UCSD-AML1 (cell line): ENCODE results near the gene BEND6.

Experiments used
- DNase-seq: peaks from one replicate; lab custom pipeline; 2025; ENCODE audit not compliant: unreplicated experiment; lab: John Stamatoyannopoulos, UW

BEND6 gene, protein sequence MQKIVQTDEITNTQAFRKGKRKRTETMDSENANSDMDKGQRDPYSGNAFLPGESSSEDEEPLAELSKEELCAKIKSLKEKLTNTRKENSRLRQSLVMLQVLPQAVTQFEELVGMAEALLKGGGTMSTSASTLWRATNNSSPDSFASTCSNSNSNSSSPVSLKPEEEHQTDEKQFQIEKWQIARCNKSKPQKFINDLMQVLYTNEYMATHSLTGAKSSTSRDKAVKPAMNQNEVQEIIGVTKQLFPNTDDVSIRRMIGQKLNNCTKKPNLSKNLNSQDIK

DNA sequence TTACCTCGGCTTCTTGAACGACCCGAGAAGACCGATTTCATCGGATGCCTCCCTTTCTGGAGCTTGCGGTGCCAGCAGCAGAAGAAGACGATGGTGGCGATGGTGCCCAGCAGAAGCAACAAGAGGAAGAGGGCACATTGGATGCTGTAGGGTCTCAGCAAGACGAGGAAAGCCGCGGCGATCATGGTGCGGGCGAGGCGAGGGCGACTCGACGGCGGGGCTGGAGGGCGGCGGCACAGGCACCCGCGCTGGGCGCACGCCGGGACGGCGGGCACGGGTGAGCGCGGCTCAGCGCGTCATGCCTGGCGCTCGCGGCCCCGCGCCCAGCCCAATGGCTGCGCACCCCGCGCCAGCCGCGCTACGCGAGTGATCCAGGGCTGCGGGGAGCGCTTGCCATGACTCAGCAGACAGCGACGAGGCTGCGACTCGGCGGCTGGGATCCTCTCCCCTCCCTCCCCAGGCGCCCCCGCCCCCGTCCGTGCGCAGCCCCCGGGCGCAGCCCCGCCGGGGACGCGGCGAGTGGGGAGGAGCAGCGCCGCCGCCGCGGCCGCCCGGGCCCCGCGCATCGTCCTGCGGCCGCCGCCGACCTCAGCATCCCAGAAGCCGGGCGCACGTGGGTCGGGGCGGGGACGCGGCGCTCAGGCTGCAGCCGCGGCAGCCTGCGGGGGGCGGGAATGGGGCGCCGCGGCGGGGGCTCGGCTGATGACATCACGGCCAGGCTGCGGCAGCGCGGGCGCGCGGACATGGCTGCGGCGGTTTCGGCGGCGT is at the start of gene BEND6:
TSS of gene BEND6 (plus strand) at position 705 of the 768 bp plus-strand sequence. CDS start 26,704 bp downstream, outside the sequence.
- peak; percentile 25 for DNase-seq

DNA sequence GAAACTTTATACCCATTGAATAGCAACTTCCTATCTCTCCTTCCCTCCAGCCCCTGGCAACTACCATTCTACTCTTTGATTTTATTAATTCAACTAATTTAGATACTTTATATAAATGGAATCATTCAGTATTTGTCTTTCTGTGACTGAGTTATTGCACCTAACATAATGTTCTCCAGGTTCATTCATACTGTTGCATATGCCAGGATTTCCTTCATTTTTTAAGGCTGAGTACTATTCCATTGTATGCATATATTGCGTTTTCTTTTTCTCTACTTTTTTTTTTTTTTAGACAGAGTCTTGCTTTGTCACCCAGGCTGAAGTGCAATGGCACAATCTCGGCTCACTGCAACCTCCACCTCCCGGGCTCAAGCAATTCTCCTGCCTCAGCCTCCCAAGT is 49.5 kb upstream of the BEND6 start:
- no peak for DNase-seq

DNA sequence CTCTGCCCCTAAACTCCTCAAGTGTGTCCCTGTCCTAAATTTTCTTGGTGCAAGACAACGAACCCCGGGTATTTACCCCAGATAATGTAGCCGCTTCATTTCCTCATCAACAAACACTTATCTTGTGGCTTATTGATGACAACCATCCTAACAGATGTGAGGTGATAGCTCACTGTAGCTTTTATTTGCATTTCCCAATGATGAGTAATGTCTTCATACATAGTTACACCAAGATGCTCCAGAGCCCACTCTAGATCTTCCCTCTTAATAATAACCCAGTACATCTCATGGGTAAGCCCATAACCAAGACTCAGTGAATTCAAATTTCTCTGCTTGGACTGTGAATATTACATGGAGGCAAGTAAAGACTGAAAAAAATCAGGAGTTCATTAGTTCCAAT is 48.2 kb upstream of the BEND6 start:
- DNase-seq, result no peak

DNA sequence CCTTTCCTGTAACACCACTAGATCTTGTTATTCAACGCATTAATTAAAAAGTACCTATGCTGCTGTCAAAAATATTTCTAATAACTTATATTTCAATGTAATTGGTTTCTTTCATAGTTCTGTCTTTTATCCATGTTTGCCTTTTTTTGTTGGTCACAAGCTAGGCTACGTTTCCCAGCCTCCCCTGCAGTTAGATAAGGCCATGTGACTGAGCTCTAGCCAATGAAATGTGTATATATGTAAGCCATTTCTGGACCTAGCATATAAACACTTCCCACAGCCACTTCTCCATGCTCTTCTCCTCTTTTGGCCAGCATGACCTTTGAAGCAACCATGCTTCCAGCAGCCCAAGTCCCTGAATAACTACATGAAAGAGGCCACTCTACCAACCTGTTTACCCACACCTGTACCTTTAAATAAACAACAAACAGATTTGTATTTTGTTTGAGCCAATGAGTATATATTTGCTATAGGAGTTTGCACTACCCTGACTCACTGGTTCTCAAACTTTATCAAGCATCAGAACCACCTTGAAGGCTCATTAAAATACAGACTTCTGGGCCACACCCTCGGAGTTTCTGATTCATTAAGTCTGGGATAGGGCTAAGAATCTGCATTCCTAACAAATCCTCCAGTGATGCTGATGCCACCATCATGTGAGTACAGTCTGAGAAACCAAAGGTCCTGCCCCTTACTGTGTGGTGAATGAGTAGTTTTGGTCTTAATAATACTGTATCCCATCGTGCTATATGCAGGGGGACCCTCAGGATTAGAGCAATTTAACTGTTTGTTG is 45.6 kb upstream of the BEND6 start:
- no peak for DNase-seq

DNA sequence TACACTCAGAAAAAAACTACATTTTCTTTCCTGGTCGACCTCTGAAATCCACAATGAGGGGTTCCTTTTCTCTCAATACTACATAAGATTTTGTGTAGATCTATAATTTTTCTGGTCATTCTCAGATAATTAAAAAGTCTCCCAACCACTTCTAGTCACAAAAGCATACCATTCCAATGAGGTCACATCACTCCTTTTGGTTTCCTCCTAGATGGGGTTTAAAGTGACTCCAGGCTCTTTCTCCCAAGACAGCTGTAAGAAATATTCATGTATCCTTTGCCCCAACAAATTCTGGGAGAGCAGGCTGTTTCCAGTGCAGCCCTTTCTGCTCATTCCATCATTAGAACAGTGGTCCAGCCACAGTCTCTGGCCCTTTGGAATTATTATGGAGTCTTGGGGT is 43.1 kb upstream of the BEND6 start:
- DNase-seq, result no peak

DNA sequence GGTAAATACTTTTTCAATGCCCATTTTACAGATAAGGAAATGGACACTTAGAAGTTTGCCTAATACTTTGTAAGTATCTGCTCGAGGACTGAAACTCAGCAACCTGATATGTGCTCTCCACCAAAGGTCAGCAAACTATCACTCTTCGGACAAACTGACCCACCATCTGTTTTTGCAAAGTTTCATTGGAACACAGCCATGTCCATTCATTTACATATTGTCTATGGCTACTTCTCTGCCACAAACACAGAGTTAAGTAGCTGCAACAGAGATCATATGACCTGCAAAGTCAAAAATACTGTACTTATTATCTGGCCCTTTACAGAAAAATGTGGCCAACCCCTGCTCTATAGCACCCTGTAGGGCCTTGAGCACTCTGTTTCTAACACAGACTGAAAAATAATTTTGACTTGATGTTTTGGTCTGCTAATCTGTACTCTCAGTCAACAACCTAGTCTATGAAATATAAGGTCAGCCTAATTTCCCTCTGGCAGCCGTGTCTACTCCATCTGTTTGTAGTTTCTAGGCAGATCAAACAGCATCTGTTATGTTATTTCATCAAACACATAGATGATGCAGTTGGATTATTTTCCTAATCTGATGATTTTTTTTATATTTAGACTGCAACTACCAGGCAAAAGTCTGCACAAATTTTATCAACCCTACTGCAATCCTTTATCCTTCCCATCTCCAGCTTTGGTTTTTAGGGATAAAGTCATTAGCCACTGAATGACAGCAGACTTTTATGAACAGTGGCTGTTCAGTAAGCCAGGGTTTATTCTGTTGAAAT is 41.4 kb upstream of the BEND6 start:
- no peak for DNase-seq

DNA sequence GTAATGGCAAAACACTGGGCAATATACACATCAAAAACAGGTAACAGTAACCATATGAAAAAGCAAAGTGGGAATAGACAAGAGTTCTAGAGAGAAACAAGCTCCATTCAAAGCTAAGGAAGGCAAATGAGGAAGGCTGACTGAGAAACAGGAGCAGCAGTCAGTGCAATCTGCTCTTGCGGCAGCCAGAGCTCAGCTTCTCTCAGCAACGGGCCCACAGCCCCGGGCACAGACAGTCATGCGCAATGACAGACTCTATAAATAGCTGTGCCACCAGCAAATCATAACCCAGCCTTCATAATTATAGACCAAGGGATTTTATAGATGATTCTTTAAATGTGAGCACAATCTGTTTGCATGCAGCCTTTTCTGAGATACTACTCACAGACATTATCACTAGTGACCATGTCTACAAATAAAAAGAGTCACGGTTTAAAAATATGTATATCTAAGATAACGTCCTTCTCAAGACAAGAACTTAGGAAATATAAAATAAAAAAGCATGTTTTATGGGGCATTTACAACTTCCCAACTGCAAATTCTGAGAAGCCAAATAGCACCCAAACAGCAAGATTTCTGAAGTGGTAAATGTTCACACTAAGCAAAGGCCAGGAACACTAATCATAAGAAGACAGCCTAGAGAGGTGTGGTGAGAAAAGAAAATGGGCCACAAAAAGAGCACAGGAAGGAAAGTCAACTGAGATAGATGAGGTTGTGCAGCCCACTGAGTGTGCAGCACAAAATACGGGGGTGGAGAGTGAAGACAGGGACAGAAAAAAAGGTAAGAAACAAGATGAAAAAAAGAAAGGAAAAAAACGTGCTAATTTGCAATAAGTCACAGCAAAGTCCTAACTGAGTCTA is 39.9 kb upstream of the BEND6 start:
- no peak for DNase-seq

DNA sequence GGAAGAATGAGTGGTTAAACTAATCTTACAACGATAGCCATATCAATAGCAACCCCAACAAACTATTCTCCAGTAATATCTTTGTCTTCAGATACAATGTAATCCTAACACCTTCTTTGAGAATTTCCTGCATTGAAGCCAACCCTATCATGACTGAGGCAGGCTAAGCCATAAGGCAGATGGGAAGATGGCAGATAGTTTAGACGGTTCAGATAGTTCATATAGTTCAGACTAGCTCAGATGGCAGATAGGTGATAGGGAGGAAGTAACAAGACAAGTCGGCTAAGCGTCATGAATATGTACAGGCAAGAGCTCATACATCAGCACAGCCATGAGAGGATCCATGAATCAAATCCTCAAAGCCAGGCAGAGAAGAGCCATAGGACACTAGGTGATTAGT is 39.1 kb upstream of the BEND6 start:
- no peak for DNase-seq

DNA sequence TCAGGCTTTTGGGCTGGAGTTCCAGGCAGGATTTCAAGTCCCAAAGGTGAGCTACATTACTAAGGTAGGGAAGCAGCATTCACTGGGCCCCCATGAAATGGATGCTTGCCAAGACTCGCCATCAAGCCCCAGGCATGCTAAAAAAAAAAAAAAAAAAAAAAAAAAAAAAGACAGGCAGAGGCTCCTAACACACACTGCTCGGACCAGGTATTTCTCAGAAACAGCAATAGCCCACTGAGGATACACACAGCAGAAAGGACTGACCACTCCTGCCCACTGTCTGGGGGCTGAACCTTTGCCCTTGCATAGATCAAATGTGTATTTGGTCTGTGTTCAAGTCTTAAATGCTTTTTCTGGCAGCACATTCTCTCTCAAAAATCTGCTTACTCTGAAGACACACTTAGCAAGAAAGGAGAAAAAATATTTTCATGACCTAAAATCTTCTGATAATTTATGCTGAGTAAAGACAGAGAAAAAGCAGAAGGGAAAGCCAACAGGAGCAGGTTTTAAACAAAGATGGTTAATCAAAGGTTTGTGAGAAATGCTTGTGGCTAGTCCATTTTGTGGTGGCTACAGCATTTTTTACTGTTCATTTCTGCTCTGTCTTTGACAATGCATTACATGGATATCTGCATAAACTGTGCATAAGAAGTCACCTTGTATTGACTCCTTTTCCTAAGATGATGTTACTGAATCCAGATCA is 37.9 kb upstream of the BEND6 start:
- no peak for DNase-seq

DNA sequence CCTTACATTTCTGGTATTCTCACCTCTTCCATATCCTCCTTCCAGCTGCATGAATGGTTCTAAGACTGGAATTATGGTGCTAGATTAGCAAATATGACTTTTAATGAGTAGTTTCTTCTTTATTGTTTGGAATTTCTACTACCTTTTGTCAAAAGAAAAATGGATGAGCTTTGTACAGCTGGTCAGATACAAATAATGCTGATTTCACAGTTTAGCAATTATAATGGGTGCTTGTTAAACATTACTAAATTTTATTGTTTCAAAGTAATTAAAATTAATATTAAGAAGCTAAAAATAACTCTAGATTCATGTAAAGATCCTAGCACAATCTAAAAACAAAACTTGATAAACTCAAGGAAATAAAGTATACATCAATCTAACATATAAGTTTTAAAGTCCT is 32.3 kb upstream of the BEND6 start:
- no peak for DNase-seq

DNA sequence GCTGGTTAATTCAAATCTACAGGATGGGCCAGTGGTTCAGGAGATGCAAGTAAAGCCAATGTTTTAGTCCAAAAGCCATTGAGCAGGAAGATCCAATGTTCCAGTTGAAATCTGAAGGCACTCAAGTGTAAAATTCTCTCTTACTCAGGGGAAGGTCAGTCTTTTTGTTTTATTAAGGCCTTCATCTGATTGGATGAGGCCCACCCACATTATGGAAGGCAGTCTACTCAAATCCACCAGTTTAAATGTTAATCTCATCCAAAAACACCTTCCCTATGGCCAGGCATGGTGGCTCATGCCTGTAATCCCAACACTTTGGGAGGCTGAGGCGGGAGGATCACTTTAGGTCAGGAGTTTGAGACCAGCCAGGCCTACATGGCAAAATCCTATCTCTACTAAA is 31.3 kb upstream of the BEND6 start:
- no peak for DNase-seq

DNA sequence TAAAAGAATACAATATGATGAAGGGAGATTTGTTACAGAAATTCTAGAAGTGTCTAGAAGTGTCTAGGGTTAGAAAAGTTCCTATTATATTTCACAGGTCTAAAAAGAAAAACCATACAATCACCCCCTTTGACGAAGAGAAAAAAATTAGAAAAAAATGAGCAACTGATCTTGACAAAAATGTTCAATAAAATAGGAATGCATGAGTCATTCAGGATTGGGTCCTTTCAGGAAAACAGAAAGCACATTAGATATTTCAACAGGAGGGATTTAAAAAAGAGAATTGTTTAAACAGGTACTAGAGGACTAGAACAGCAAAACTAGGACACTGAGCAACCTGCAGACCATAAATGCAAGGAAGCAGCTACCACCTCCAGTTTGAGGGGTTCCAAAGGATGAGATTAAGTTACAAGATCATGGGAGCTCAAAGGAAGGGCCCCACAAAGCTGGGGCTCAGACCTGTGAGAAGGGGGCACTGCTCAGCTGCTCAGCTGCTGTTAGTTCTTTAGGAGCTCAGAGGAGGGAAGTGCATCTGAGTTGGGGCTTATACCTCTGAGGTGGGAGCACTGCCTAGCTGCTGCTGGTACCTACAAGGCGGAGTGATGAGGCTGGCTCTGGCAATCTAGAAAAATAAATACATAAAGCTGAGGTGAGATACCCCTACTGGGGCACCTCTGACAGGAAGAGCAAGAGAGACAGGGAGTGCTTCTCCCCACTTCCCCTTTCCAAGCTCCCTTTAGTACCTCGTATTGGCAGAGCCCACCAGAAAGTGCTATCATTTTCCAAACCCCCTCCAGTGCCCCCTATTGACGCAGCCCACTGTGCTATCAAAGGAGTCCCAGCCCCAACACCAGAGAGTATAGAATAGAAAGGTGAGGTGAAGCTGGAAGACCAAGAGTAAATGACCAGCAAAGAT is 27.1 kb upstream of the BEND6 start:
- no peak for DNase-seq

DNA sequence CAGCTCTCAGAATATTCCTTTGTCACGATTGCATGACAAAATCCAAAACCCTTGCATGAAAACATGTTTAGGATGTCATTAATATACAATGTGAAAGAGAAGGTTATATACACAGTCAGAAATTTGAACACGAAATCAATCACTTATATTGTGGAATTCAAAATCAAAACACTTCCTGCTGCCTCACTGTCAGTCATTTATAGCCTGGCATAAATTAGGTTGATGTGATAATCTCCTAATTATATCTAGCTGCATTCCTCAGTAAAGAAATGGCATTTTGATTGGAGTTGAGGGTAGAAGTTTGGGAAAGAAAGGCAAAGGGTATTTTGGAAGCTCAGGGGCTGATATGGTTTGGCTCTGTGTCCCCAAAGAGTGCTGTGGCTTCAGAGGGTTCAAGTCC is 24.1 kb upstream of the BEND6 start:
- DNase-seq, result no peak

DNA sequence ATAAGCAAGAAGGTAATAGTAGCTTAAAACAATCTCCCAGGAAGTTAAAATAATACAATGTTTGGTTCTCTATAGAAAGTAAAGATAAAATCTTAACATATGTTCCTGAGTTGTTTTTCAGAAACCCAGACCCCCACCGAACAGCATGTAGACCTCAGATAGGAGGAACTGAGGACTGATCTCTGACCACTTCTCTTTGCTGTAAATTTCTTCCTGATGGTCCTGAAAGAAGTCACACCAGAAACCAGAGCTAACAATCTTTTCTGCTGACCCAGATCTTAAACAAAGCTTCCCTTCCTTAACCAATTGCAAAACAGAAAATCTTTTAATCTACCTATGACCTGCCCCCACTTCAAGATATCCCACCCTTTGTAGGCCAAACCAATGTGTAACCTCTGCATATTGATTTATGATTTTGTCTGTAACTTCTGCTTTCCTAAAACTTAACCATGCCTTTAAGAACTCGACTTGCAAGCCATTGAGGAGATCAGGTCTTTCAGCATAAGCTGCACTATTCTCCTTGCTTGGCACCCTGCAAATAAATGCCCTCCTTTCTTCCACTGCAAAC is 21.9 kb upstream of the BEND6 start:
- no peak for DNase-seq

DNA sequence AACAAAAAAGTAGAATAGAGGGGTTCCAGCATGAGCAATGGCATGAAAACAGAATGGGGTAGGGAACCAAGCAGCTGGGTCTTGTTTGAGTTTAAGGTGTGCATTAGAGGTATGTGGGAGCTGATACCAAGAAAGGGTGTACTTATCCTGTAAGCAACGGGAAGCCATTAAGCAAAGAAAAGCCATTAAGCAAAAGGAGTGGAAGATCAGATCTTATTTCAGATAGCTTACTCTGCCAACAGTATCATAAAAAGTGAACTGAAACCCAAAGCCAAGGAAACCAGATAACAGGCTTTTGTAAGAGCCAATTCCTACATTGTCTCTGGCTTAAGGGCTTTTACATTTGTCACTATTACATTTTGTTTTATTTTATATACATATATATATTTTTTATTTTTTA is 21.3 kb upstream of the BEND6 start:
- no peak for DNase-seq

DNA sequence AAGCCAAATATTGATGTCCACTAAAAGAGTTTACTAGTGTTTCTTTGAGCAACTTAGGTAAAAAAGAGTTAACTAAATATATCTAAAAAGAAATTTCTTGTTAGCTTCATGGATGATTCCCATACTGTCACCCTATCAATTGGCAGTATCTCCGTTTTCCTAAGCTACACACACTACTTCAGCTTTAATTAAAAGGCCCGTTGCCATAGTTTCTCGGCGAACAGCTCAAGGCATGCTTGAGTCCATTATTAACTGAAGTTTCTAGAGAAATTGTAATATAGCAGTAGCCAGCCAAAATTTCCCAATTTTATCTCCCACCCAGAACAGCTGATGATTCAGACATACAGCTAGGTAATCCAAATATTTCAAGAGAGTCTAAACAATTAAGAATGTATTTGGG is 20.0 kb upstream of the BEND6 start:
- DNase-seq, result no peak

DNA sequence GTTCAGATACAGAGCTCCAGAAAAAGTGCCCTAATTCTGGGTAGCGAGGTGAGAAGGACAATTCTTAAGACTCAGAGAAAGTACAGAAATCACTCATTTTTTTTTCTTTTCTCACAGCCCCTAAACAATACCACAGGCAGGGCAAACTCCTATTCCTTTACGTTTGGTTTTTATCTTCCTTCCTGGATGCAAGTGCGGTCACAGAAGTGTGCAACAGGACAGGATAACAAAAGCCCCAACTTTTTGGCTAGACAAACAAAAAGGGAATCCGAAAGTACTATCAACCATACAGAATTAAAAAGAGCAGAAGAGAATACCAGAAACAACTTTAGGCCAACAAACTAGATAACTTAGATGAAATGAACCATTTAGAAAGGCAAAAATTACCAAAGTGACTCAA is 18.4 kb upstream of the BEND6 start:
- DNase-seq, result no peak

DNA sequence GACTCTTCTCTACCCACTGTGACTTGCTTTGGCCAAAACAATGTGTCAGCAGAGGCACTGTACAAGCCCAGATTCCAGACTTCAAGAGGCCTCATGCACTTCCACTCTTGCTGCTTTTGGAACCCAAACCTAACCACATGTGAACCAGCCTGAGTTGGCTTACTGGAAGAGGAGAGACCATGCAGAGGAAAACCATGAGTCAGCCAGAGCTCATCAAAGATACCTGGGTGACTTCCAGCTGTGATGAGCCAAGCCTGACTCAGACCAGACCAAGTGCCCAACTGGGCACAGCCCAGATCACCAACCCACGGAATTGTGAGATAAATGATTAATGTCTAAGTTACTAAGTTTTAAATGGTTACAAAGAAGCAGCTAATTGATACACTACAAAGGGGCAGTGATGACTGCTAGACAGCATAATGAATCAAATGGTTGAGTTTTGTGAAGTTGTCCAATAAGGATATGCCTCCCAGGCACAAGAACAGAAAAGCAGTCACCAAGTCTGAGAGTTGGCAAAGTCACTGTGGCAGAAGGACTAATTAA is 16.2 kb upstream of the BEND6 start:
- no peak for DNase-seq
